MM.1S (cell line): Measurements from ENCODE around the gene RAB3IL1.

Source experiments
- DNase-seq: peaks from one replicate; pipeline ENCODE4 v3.0.0-alpha.2; 2015
- H2AFZ ChIP-seq: fragments of 300-600 bp; sonication (generic); 2 replicates; pipeline ENCODE4 v1.6.0; 2016; ENCODE audit warnings: antibody characterized with exemption, low read length
- H3F3A ChIP-seq: fragments of 300-600 bp; sonication (generic); 2 replicates; pipeline ENCODE4 v1.6.1; 2016; ENCODE audit warnings: mild to moderate bottlenecking, antibody characterized with exemption, low read length, moderate library complexity, mixed read lengths; ENCODE audit not compliant: insufficient read depth
- H3K27ac ChIP-seq: fragments of 300-600 bp; sonication (generic); 2 replicates; pipeline ENCODE4 v1.5.1; 2016; ENCODE audit warnings: mild to moderate bottlenecking, low read length
- H3K27me3 ChIP-seq: fragments of 300-600 bp; sonication (generic); replicated peaks from 2 replicates; pipeline ENCODE4 v1.6.0; 2016; ENCODE audit warnings: low read length; ENCODE audit not compliant: insufficient read depth
- H3K36me3 ChIP-seq: fragments of 300-600 bp; sonication (generic); replicated peaks from 2 replicates; pipeline ENCODE4 v1.6.1; 2016; ENCODE audit warnings: mild to moderate bottlenecking, low read length, mixed read lengths; ENCODE audit not compliant: insufficient read depth
- H3K4me1 ChIP-seq: fragments of 300-600 bp; sonication (generic); 2 replicates; pipeline ENCODE4 v1.6.1; 2016; ENCODE audit warnings: low read length, mixed read lengths
- H3K4me2 ChIP-seq: fragments of 300-600 bp; sonication (generic); 2 replicates; pipeline ENCODE4 v1.6.0; 2016; ENCODE audit warnings: low read depth, low read length
- H3K4me3 ChIP-seq: fragments of 300-600 bp; sonication (generic); 2 replicates; pipeline ENCODE4 v1.5.1; 2016; ENCODE audit warnings: low read length, mixed read lengths
- H3K79me2 ChIP-seq: fragments of 300-600 bp; sonication (generic); 2 replicates; pipeline ENCODE4 v1.6.1; 2016; ENCODE audit warnings: mixed run types, low read length, mixed read lengths
- H3K9ac ChIP-seq: fragments of 300-600 bp; sonication (generic); 2 replicates; pipeline ENCODE4 v1.6.1; 2016; ENCODE audit warnings: low read length, mixed read lengths
- H3K9me2 ChIP-seq: fragments of 300-600 bp; sonication (generic); replicated peaks from 2 replicates; pipeline ENCODE4 v1.6.1; 2016; ENCODE audit warnings: mild to moderate bottlenecking, low read length, mixed read lengths; ENCODE audit not compliant: insufficient read depth
- H3K9me3 ChIP-seq: fragments of 300-600 bp; sonication (generic); replicated peaks from 2 replicates; pipeline ENCODE4 v1.6.1; 2016; ENCODE audit warnings: mild to moderate bottlenecking, low read length, mixed read lengths; ENCODE audit not compliant: insufficient read depth
- H4K20me1 ChIP-seq: fragments of 300-600 bp; sonication (generic); 2 replicates; pipeline ENCODE4 v1.6.1; 2016; ENCODE audit warnings: mild to moderate bottlenecking, low read length, moderate library complexity, mixed read lengths; ENCODE audit not compliant: insufficient read depth
- EZH2 ChIP-seq: fragments of 300-600 bp; sonication (generic); optimal IDR thresholded peaks from 2 replicates; pipeline ENCODE3; 2017; ENCODE audit warnings: low read depth, mild to moderate bottlenecking, antibody characterized with exemption, low read length, mixed read lengths
- EZH2phosphoT487 ChIP-seq: fragments of 300-600 bp; sonication (generic); IDR thresholded peaks from 2 replicates; pipeline ENCODE4 v1.6.1; 2018; ENCODE audit warnings: antibody characterized with exemption, low read length
- TF ChIP-seq, protein P1 (sequence below): fragments of 300-600 bp; sonication (generic); IDR thresholded peaks from 2 replicates; pipeline ENCODE4 v1.5.1; 2016; ENCODE audit warnings: antibody characterized with exemption, low read length, mixed read lengths

Gene RAB3IL1

GRCh38 chr11:61924064-61924455 is 6.7 kb upstream of the RAB3IL1 start:
- H3K27me3 ChIP-seq = peaks cover 18% of the 10 kb centered on the region
- H3K9ac ChIP-seq = no peak overlapping the region
- H3K36me3 ChIP-seq = no peaks in the 10 kb centered on the region

DNA sequence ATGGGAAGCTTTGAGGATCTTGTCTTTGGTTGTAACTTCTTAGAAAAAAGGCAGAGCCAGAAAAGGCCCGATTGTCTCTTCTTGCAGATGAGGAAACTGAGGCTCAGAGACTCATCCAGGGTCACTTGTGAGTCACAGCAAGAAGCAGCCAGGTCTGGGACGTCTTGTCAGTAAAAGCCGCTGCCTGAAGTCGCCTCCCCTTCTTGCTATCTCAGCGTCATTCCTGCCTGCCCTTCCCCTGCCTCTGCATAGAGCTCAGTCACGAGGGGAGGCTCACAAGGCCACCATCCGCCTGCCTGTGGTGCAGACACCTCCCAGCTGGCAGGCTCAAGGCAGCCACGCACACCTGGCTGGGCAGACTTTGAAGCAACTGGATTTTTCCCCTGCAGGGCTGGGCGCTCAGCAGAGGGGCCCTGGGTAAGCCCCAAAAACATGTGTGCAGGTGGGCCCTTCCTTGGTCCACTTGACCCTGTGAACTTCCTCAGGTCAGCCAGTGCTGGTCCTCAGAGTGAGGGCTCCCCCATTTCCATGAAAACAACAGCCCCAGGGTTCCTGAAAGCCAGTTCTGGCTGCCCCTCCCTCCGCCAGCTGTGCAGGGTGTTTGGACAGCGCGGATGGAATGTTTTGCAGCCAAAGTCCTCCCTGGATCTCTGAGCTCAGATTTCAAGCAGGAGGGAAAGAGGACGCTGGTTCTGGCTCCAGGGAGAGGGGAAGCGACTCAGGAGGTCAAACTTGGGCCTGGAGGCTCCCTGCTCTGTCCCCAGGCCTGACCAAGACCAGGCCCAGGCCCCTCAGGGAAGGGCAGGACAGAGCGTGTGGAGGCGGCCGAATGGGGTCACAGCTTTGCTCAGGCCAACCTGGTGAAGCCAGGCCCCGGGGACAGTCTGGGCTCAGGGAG is 6.0 kb upstream of the RAB3IL1 start:
- Histone ChIP-seq H3K4me1 (peaks cover 4% of the 10 kb centered on the region; the same call in 1 of the 2 replicates), H3K27me3 (peaks cover 24% of the 10 kb centered on the region), H3K9me3 (no peaks in the 10 kb centered on the region), H3K4me2 (no peak overlapping the region), H3K36me3 (no peaks in the 10 kb centered on the region), H3K4me3 (no peak overlapping the region), H3K9me2 (no peaks in the 10 kb centered on the region), H2AFZ (no peak overlapping the region), H3K9ac (no peak overlapping the region), H3K27ac (no peak overlapping the region), H3F3A (no peaks in the 10 kb centered on the region), H4K20me1 (no peaks in the 10 kb centered on the region), H3K79me2 (no peaks in the 10 kb centered on the region)
- TF ChIP-seq, protein P1, sequence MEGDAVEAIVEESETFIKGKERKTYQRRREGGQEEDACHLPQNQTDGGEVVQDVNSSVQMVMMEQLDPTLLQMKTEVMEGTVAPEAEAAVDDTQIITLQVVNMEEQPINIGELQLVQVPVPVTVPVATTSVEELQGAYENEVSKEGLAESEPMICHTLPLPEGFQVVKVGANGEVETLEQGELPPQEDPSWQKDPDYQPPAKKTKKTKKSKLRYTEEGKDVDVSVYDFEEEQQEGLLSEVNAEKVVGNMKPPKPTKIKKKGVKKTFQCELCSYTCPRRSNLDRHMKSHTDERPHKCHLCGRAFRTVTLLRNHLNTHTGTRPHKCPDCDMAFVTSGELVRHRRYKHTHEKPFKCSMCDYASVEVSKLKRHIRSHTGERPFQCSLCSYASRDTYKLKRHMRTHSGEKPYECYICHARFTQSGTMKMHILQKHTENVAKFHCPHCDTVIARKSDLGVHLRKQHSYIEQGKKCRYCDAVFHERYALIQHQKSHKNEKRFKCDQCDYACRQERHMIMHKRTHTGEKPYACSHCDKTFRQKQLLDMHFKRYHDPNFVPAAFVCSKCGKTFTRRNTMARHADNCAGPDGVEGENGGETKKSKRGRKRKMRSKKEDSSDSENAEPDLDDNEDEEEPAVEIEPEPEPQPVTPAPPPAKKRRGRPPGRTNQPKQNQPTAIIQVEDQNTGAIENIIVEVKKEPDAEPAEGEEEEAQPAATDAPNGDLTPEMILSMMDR = no peak
- DNase-seq = peak; percentile 58

More at GRCh38 chr11:61924064-61924455, 6.7 kb upstream of the RAB3IL1 start:
- Histone ChIP-seq H4K20me1 (no peaks in the 10 kb centered on the region), H2AFZ (no peak overlapping the region), H3F3A (no peaks in the 10 kb centered on the region), H3K9me3 (no peaks in the 10 kb centered on the region), H3K4me2 (no peak overlapping the region), H3K79me2 (no peaks in the 10 kb centered on the region), H3K4me3 (no peak overlapping the region), H3K27ac (no peak overlapping the region), H3K9me2 (no peaks in the 10 kb centered on the region), H3K4me1 (peaks cover 4% of the 10 kb centered on the region; the same call in 1 of the 2 replicates)
- DNase-seq = no peak
- TF ChIP-seq EZH2phosphoT487 (no peak), EZH2 (no peak)
- TF ChIP-seq, protein P1 = no peak

GRCh38 chr11:61922539-61922938 is 5.2 kb upstream of the RAB3IL1 start:
- TF ChIP-seq EZH2 (no peak), EZH2phosphoT487 (no peak)
- TF ChIP-seq, protein P1 = no peak
- H3K9me3 ChIP-seq = no peaks in the 10 kb centered on the region
- no peaks in the 10 kb centered on the region for H3K79me2 ChIP-seq
- no peak overlapping the region for H3K4me3 ChIP-seq
- H3K9me2 ChIP-seq = no peaks in the 10 kb centered on the region
- H3K27ac ChIP-seq = no peak overlapping the region
- no peak overlapping the region for H3K9ac ChIP-seq
- no peak overlapping the region for H3K4me2 ChIP-seq
- H2AFZ ChIP-seq = no peak overlapping the region
- H3F3A ChIP-seq = no peaks in the 10 kb centered on the region
- peaks cover 32% of the 10 kb centered on the region for H3K27me3 ChIP-seq
- H4K20me1 ChIP-seq = no peaks in the 10 kb centered on the region
- H3K4me1 ChIP-seq = peaks cover 4% of the 10 kb centered on the region; the same call in 1 of the 2 replicates
- no peaks in the 10 kb centered on the region for H3K36me3 ChIP-seq
- no peak for DNase-seq
